Neural progenitor cell (in vitro differentiated cells): Measurements from ENCODE around the gene FRMD5. TPM values are rescaled to one million over a fixed set of nuclear protein-coding genes. Genes with fewer than 3 reads are reported as not detected.
A peak's percentile ranks its signal among the peaks of the same experiment; 100 is the strongest.

Experiments
- DNase-seq: peaks from one replicate; pipeline ENCODE4 v3.0.0-alpha.2; 2016; ENCODE audit warnings: low spot score
- H2AFZ ChIP-seq: fragments of 200-600 bp; sonication (generic); replicated peaks from 2 replicates; pipeline ENCODE4 v1.6.1; 2016; ENCODE audit warnings: antibody characterized with exemption
- H3F3A ChIP-seq: fragments of 200-600 bp; sonication (generic); 2 replicates; pipeline ENCODE4 v1.6.1; 2016; ENCODE audit warnings: antibody characterized with exemption, low read depth
- H3K27ac ChIP-seq: fragments of 200-600 bp; sonication (generic); 2 replicates; pipeline ENCODE4 v1.5.1; 2016; ENCODE audit warnings: mild to moderate bottlenecking
- H3K27me3 ChIP-seq: fragments of 200-600 bp; sonication (generic); 2 replicates; pipeline ENCODE4 v1.6.1; 2016; ENCODE audit warnings: mild to moderate bottlenecking, moderate library complexity
- H3K36me3 ChIP-seq: fragments of 200-600 bp; sonication (generic); 2 replicates; pipeline ENCODE4 v1.5.1; 2016
- H3K4me1 ChIP-seq: fragments of 200-600 bp; sonication (generic); 2 replicates; pipeline ENCODE4 v1.6.1; 2016; ENCODE audit warnings: mixed run types
- H3K4me2 ChIP-seq: fragments of 200-600 bp; sonication (generic); 2 replicates; pipeline ENCODE4 v1.6.1; 2016
- H3K4me3 ChIP-seq: fragments of 200-600 bp; sonication (generic); 2 replicates; pipeline ENCODE4 v1.5.1; 2016
- H3K79me2 ChIP-seq: fragments of 200-600 bp; sonication (generic); 2 replicates; pipeline ENCODE4 v1.6.1; 2016; ENCODE audit warnings: low read depth
- H3K9ac ChIP-seq: fragments of 200-600 bp; sonication (generic); 2 replicates; pipeline ENCODE4 v1.6.1; 2016
- H3K9me3 ChIP-seq: fragments of 200-600 bp; sonication (generic); 2 replicates; pipeline ENCODE4 v1.5.1; 2016; ENCODE audit warnings: low read depth
- H4K20me1 ChIP-seq: fragments of 200-600 bp; sonication (generic); 2 replicates; pipeline ENCODE4 v1.6.1; 2016; ENCODE audit warnings: low read depth
- H3K27ac Mint-ChIP-seq: 3 replicates; pipeline ENCODE4 v1.8.0; 2021; ENCODE audit warnings: mixed read lengths
- H3K27me3 Mint-ChIP-seq: 2 replicates; pipeline ENCODE4 v1.8.0; 2022; ENCODE audit warnings: low read depth, mild to moderate bottlenecking, inconsistent platforms, moderate library complexity, mixed read lengths; ENCODE audit not compliant: insufficient read depth
- H3K36me3 Mint-ChIP-seq: 3 replicates; pipeline ENCODE4 v1.8.0; 2021; ENCODE audit warnings: mixed read lengths
- H3K4me1 Mint-ChIP-seq: 3 replicates; pipeline ENCODE4 v1.8.0; 2021; ENCODE audit warnings: mixed read lengths
- H3K4me3 Mint-ChIP-seq: 3 replicates; pipeline ENCODE4 v1.8.0; 2021; ENCODE audit warnings: mild to moderate bottlenecking, moderate library complexity, mixed read lengths
- H3K9me3 Mint-ChIP-seq: 3 replicates; pipeline ENCODE4 v1.8.0; 2020; ENCODE audit warnings: mixed read lengths
- EZH2 ChIP-seq: fragments of 200-600 bp; sonication (generic); IDR thresholded peaks from 2 replicates; pipeline ENCODE4 v1.6.1; 2017; ENCODE audit warnings: antibody characterized with exemption, mild to moderate bottlenecking, moderate library complexity
- EZH2phosphoT487 ChIP-seq: fragments of 200-600 bp; sonication (generic); IDR thresholded peaks from 2 replicates; pipeline ENCODE4 v1.6.1; 2017; ENCODE audit warnings: antibody characterized with exemption
- total RNA-seq: library from RNA; depleted of rRNA; stranded (reverse); fragments of >200 nt; gene quantifications from 2 replicates; pipeline ENCODE4 v1.2.3, GENCODE V29; 2015; ENCODE audit warnings: low replicate concordance
- TF ChIP-seq, protein P1 (sequence below): fragments of 200-600 bp; sonication (generic); IDR thresholded peaks from 2 replicates; pipeline ENCODE4 v1.5.1; 2017; ENCODE audit warnings: antibody characterized with exemption, mild to moderate bottlenecking

FRMD5 gene
- total RNA-seq, 1 donor from 2014 or later: 10.1 TPM

DNA sequence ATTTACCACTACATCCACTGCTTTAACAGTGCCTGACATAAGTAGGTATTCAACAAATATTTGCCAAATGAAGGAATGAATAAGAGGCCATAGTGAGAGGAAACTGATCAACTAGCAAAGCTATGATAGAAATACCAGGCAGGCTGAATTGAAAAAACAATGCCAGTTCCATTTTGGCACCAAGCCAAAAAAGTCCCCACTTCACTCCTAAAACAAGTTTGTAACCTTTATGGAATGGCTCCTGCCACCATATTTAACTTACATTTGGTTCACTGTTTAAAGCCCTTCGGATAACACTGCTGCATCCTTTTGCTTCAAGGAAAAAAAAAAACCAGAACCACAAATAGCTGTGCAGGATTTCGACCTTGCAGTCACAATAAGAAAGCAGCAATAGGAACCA, 166.1 kb downstream of the FRMD5 start:
- DNase-seq: no peak
- H3K4me1 Mint-ChIP-seq: peaks cover 7% of the 10 kb centered on the region
- no peaks in the 10 kb centered on the region for H3K36me3 Mint-ChIP-seq
- Histone ChIP-seq H2AFZ (no peak overlapping the region), H3F3A (no peaks in the 10 kb centered on the region), H3K9me3 (no peaks in the 10 kb centered on the region), H3K36me3 (no peaks in the 10 kb centered on the region), H3K9ac (no peak overlapping the region), H3K4me2 (no peak overlapping the region), H4K20me1 (no peaks in the 10 kb centered on the region), H3K79me2 (no peaks in the 10 kb centered on the region), H3K27me3 (no peaks in the 10 kb centered on the region), H3K4me3 (no peak overlapping the region), H3K4me1 (no peaks in the 10 kb centered on the region), H3K27ac (no peak overlapping the region)
- H3K27me3 Mint-ChIP-seq: no peaks in the 10 kb centered on the region
- TF ChIP-seq, protein P1, sequence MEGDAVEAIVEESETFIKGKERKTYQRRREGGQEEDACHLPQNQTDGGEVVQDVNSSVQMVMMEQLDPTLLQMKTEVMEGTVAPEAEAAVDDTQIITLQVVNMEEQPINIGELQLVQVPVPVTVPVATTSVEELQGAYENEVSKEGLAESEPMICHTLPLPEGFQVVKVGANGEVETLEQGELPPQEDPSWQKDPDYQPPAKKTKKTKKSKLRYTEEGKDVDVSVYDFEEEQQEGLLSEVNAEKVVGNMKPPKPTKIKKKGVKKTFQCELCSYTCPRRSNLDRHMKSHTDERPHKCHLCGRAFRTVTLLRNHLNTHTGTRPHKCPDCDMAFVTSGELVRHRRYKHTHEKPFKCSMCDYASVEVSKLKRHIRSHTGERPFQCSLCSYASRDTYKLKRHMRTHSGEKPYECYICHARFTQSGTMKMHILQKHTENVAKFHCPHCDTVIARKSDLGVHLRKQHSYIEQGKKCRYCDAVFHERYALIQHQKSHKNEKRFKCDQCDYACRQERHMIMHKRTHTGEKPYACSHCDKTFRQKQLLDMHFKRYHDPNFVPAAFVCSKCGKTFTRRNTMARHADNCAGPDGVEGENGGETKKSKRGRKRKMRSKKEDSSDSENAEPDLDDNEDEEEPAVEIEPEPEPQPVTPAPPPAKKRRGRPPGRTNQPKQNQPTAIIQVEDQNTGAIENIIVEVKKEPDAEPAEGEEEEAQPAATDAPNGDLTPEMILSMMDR: no peak
- TF ChIP-seq EZH2: no peak
- no peak overlapping the region for H3K27ac Mint-ChIP-seq
- H3K9me3 Mint-ChIP-seq: no peaks in the 10 kb centered on the region
- no peak overlapping the region for H3K4me3 Mint-ChIP-seq

DNA sequence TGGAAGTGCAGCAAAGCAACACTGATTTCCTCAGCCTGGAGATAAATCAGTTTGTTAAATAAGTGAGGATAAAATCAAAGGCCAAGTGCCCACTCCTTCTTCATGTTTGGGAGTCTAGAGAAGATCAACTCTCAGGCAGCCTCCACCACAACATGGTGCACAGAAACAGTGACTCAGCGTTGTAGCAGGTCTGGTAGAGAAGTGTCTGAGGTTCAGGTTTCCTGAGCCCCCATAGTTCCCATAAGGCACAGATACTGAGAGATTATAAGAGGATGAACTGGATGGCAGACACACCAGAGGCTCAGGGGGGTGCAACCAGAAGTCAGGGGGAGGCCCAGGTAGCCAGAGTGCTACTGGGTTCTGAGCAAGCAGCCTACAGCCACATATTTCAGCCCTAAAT, 166.7 kb downstream of the FRMD5 start:
- DNase-seq: no peak
- H3K27ac ChIP-seq: no peak overlapping the region
- no peak overlapping the region for H2AFZ ChIP-seq
- H3K4me2 ChIP-seq: no peak overlapping the region
- H4K20me1 ChIP-seq: no peaks in the 10 kb centered on the region
- Mint-ChIP-seq H3K27me3 (no peaks in the 10 kb centered on the region), H3K4me1 (peaks cover 4% of the 10 kb centered on the region), H3K9me3 (no peaks in the 10 kb centered on the region), H3K36me3 (no peaks in the 10 kb centered on the region), H3K4me3 (no peak overlapping the region), H3K27ac (peak overlapping the region; percentile 44)
- no peaks in the 10 kb centered on the region for H3K27me3 ChIP-seq
- no peaks in the 10 kb centered on the region for H3K9me3 ChIP-seq
- H3K4me1 ChIP-seq: no peaks in the 10 kb centered on the region
- TF ChIP-seq, protein P1: no peak
- no peak for TF ChIP-seq EZH2phosphoT487
- no peak for TF ChIP-seq EZH2
- H3K36me3 ChIP-seq: no peaks in the 10 kb centered on the region
- no peaks in the 10 kb centered on the region for H3F3A ChIP-seq
- H3K4me3 ChIP-seq: no peak overlapping the region
- H3K79me2 ChIP-seq: no peaks in the 10 kb centered on the region
- H3K9ac ChIP-seq: no peak overlapping the region

DNA sequence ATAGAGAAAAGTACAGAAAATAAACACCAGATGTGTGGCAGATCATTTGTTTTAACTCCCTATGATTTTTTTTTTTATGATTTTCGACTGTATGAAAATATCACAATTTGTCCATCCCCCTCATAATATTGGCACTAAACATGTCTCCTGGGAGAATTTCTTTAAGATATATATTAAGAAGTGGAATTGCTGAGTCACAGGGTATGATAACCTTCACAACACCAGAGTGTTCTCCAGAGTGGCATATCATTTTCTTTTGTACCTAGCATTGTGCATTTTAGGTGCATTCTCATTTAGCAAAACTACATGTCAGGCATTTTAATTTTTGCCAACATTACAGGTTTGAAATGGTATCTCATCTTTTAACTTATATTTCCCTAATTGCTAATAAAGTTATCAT, 170.9 kb downstream of the FRMD5 start:
- Histone ChIP-seq H2AFZ (no peak overlapping the region), H3F3A (no peaks in the 10 kb centered on the region), H3K9ac (no peak overlapping the region), H4K20me1 (no peaks in the 10 kb centered on the region), H3K36me3 (no peaks in the 10 kb centered on the region), H3K79me2 (no peaks in the 10 kb centered on the region), H3K4me3 (no peak overlapping the region), H3K4me2 (no peak overlapping the region), H3K4me1 (no peaks in the 10 kb centered on the region), H3K27me3 (no peaks in the 10 kb centered on the region), H3K27ac (no peak overlapping the region), H3K9me3 (no peaks in the 10 kb centered on the region)
- no peak for DNase-seq
- H3K9me3 Mint-ChIP-seq: peaks cover 3% of the 10 kb centered on the region
- TF ChIP-seq EZH2phosphoT487: no peak
- TF ChIP-seq EZH2: no peak
- TF ChIP-seq, protein P1: no peak
- no peaks in the 10 kb centered on the region for H3K36me3 Mint-ChIP-seq
- H3K4me1 Mint-ChIP-seq: peaks cover 4% of the 10 kb centered on the region
- H3K27me3 Mint-ChIP-seq: no peaks in the 10 kb centered on the region
- H3K27ac Mint-ChIP-seq: no peak overlapping the region
- no peak overlapping the region for H3K4me3 Mint-ChIP-seq
